Measurements from ENCODE around the gene CHST15.

The CHST15 gene

DNA sequence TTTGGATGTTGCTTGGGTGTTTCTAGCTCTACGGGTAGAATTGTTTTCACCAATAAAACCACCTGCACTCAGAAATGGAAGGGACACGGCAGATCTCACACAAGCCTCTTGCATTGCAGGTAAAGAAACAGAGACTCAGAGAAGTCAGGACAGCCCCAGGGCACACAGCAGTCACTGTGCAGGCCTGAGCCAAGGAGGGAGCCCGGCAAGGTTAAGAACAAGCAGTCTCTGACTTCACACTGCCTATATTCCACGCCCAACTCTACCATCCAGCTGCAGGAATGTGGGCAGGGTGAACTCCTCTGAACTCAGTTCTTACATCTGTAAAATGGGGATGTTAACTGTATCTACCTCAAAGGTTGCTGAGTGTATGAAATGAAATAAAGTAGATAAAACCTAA, 15.4 kb downstream of the CHST15 start:
- in situ Hi-C loops (cut with HindIII; ENCODE audit: low sequenced_read_pairs) = no loop called here
- no peak overlapping the region for H3K4me3 ChIP-seq (ENCODE audit: low read depth, low read length)
- DNase-seq (ENCODE audit: low read depth, low spot score) = no peak
- no peak for TF ChIP-seq CTCF (IDR thresholded peaks at IDR 0.05; ENCODE audit: low read depth, low read length)

DNA sequence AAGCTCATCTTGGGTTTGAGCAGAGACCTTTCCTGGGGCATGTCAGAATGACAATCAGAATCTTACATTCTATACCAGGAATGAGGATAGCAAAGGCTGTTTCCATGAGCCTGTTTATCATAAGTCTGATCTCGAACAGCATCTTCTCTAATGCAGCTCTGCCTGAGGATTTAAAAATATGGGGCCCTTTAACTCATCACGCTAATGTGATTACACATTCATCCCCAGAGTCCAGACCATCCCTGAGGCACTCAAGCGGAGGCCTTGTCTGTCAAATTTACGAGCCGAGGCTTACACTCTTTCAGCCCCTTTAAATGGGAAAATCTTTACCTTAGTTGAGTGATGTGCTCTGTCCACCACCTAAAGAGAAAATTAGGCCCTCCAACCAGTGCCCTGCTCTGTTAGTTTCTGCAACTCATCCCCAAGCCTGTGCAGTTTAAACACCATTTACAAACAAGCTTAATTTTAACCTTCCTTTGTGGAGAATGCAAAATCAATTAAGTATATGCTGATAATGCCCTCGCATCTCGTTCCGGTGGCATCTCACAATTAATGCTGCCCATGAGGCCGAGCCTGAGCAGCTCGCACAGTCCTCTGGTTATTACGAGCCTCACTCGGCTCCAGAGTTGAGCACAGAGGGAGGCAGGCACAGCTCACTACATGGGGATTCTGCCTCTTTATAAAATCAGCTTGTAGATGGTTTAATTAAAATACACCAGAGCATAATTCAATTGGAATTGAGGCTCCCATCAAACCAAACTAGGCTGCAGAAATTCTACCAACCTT, 16.0 kb downstream of the CHST15 start:
- H3K4me3 ChIP-seq (ENCODE audit: low read depth, low read length) = no peak overlapping the region
- in situ Hi-C loops (cut with HindIII; ENCODE audit: low sequenced_read_pairs) = no loop called here
- DNase-seq (ENCODE audit: low read depth, low spot score) = no peak
- TF ChIP-seq CTCF (IDR thresholded peaks at IDR 0.05; ENCODE audit: low read depth, low read length) = no peak

GRCh38 chr10:124076148-124076733, 17.2 kb downstream of the CHST15 start:
- TF ChIP-seq CTCF (IDR thresholded peaks at IDR 0.05; ENCODE audit: low read depth, low read length) = no peak
- no peak overlapping the region for H3K4me3 ChIP-seq (ENCODE audit: low read depth, low read length)
- DNase-seq (ENCODE audit: low read depth, low spot score) = peak; percentile 18
- in situ Hi-C loops (cut with HindIII; ENCODE audit: low sequenced_read_pairs) = no loop called here

- DNase-seq (ENCODE audit: low read depth, low spot score) = peak; percentile 16
- TF ChIP-seq CTCF (IDR thresholded peaks at IDR 0.05; ENCODE audit: low read depth, low read length) = no peak
- no peak overlapping the region for H3K4me3 ChIP-seq (ENCODE audit: low read depth, low read length)
- in situ Hi-C loops (cut with HindIII; ENCODE audit: low sequenced_read_pairs) = no loop called here
Observed at GRCh38 chr10:124075231-124075955, 18.0 kb downstream of the CHST15 start.

- no peak for TF ChIP-seq CTCF (IDR thresholded peaks at IDR 0.05; ENCODE audit: low read depth, low read length)
- in situ Hi-C loops (cut with HindIII; ENCODE audit: low sequenced_read_pairs) = no loop called here
- H3K4me3 ChIP-seq (ENCODE audit: low read depth, low read length) = no peak overlapping the region
- no peak for DNase-seq (ENCODE audit: low read depth, low spot score)
Observed at GRCh38 chr10:124074501-124075109, 18.8 kb downstream of the CHST15 start.

GRCh38 chr10:124073978-124074377, 19.4 kb downstream of the CHST15 start:
- DNase-seq (ENCODE audit: low read depth, low spot score) = no peak
- TF ChIP-seq CTCF (IDR thresholded peaks at IDR 0.05; ENCODE audit: low read depth, low read length) = no peak
- in situ Hi-C loops (cut with HindIII; ENCODE audit: low sequenced_read_pairs) = no loop called here
- H3K4me3 ChIP-seq (ENCODE audit: low read depth, low read length) = no peak overlapping the region

Measured in astrocyte of the spinal cord (primary cell).